Measurements from ENCODE around the gene CERS6.

- TF ChIP-seq TAF1 (IDR thresholded peaks at IDR 0.05; ENCODE audit: low read depth, low read length) (no peak), CTCF (IDR thresholded peaks at IDR 0.05; ENCODE audit: control extremely low read depth in 1 of 3, insufficient read depth in 1 of 3, low read depth in 1 of 3, low read length in 3 of 3) (no peak), POU5F1 (IDR thresholded peaks at IDR 0.05; ENCODE audit: low read depth, low read length) (no peak), GTF2F1 (IDR thresholded peaks at IDR 0.05; ENCODE audit: borderline replicate concordance, low read depth, low read length) (no peak), RFX5 (IDR thresholded peaks at IDR 0.05; ENCODE audit: borderline replicate concordance, low read depth, low read length) (no peak), MAFK (IDR thresholded peaks at IDR 0.05; ENCODE audit: low read depth, low read length) (no peak), POLR2A (IDR thresholded peaks at IDR 0.05; ENCODE audit: control extremely low read depth in 1 of 2, low read depth in 2 of 2, low read length in 2 of 2) (no peak), GABPA (IDR thresholded peaks at IDR 0.05; ENCODE audit: borderline replicate concordance, insufficient read depth, low read length) (no peak), EZH2 (IDR thresholded peaks at IDR 0.05; ENCODE audit: low read depth, low read length, severe bottlenecking) (no peak)
Measured at GRCh38 chr2:168742258-168742932, 286.3 kb downstream of the CERS6 start.
